NCI-H526 (cell line): Measurements from ENCODE around the gene MICAL2.

ENCODE experiments used
- DNase-seq, 2 experiments: peaks; one replicate each; lab custom pipeline; 2025; lab: John Stamatoyannopoulos, UW

The MICAL2 gene

GRCh38 chr11:12077535-12078280, 32.7 kb upstream of the MICAL2 start:
- DNase-seq = no peak

DNA sequence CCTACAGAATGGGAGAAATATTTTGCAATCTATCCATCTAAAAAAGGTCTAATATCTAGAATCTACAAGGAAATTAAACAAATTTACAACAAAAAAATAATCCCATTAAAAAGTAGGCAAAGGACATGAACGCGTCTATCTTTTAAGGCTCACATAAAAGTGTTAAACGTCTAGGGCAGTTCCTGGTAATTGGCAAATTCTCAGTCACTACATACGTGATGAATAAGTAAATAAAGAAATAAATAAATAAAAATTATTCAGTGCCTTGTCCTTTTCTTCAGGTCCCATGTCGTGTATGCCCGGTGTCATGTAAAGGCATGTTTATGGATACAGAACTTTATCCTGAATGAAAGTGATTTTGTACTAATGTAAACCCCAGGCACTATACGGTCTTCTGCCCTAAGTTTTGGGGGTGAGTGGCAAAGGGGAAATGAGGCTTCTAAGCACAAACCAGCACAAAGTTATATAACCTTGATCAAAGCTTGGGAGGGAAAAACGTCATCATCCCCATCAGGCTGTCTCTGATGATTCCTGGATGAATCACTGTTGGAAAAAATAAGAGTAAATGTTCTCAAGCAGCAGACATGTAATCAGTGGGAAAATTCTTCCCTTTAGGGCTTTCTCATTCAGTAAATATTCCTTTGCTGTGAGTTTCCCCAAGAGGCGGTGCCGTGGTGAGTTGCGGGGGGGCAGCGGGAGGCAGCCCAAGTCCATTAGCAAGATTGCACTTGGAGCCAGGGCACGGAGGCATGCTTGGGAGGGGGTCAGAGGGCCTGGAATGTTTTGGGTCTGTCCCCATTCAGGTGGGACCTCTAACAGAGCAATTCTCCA, 30.4 kb upstream of the MICAL2 start:
- DNase-seq = no peak

GRCh38 chr11:12083380-12083779, 27.0 kb upstream of the MICAL2 start:
- no peak for DNase-seq

DNA sequence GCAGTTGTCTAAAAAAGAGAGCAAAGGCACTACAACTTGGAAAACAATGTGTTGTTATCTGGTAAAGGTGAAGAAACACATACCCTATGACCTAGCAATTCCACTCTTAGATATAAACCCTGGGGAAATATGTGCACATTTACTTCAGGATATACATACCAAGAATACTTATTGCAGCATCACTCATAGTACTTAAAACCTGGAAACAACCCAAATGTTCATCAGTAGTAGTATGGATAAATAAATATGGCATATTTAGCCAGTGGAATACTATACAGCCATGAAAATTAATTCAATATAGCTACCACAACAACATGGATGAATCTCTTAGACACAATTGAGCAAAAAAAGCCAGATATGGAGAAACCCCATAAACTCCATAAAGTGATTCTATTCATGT, 26.1 kb upstream of the MICAL2 start:
- DNase-seq = no peak

- no peak for DNase-seq
Observed at GRCh38 chr11:12085371-12086251, 24.8 kb upstream of the MICAL2 start.

GRCh38 chr11:12086271-12087074, 23.9 kb upstream of the MICAL2 start:
- DNase-seq = peak; percentile 31 to 46

- DNase-seq = peak in 1 of 2 experiments; percentile 37
Observed at GRCh38 chr11:12087075-12088004, 23.1 kb upstream of the MICAL2 start.

DNA sequence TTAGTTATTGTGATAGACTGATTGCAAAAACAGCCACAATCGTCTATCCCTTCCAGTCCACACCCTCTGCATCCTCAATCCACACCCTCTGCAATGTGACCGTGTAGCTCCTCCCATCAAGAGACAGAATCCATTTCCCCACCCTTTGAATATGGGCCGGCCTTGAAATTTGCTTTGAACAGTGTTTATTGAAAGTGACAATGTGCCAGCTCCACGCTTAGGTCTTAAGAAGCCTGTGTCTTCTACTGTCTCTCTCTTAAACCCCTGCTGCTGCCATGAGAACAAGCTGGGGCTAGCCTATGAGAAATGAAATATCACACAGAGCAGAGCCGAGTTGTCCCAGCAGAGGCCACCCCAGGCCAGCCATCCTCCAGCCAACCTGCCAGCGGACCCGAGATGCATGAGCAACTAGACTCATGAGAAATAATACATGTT, 22.3 kb upstream of the MICAL2 start:
- DNase-seq = peak in 1 of 2 experiments; percentile 15

GRCh38 chr11:12088531-12088930, 21.9 kb upstream of the MICAL2 start:
- DNase-seq = no peak

DNA sequence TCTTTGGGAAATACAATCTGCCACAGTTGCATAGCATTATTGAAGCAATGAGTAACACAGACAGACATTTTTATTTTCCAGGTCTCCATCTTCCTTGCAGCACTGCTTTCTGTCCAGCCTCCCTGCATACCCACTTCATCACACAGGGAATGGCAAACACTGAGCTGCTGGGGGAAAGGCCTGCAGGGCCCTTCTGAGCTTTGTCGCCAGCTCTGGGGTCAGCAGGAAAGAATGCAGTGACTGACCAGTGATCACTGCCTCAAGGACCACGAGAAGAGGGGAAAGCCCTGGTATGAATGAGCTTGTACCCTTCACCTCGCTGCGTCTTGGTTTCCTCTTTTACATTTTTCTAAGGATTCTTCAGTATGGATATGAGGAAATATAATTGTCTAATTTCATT, 21.3 kb upstream of the MICAL2 start:
- no peak for DNase-seq

DNA sequence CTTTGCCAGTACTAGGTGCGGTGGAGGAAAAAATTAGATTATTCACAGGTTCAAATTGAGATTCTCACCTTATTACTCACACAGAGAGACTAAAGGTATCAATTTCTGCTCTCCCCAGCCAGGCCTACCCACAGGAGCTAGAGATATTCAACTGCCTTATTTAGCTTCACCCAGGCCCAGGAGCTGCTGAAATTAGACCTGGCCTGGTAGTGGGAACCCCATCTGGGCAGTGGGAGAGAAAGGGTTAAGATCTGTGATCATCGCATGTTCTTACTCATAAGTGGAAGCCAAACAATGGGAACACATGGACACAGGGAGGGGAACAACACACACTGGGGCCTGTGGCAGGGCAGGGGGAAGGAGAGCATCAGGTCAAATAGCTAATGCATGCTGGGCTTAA, 20.9 kb upstream of the MICAL2 start:
- DNase-seq = no peak

GRCh38 chr11:12090061-12090591, 20.3 kb upstream of the MICAL2 start:
- no peak for DNase-seq

GRCh38 chr11:12090761-12091258, 19.6 kb upstream of the MICAL2 start:
- peak in 1 of 2 experiments; percentile 65 for DNase-seq

DNA sequence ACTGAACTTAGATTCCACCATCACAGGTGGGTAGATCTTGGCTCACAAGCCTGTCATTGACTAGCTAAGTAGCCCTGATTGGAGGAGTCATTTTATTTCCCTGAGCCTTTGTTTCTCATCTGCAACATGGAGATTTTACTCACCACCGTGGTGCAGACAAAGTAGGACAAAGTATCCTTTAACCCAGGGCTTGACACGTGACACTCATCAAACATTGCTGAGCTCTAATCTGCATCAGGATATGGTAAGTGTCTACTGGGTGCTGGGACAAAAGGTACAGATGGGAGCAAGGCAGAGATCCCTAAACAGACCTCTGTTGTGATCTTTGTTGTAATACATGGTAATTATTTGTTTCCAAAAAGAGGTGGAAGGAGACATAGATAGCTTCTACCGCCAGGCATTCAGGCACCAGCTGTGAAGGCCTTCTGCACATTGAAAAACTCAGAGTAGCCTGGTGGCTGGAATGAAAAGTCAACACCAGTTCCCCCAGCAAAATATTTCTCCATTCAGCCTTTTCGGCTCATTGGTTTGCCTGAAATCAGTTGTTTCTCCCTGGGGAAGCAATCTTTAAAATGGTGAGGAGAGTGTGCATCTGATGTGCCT, 18.3 kb upstream of the MICAL2 start:
- peak; percentile 77 to 81 for DNase-seq

DNA sequence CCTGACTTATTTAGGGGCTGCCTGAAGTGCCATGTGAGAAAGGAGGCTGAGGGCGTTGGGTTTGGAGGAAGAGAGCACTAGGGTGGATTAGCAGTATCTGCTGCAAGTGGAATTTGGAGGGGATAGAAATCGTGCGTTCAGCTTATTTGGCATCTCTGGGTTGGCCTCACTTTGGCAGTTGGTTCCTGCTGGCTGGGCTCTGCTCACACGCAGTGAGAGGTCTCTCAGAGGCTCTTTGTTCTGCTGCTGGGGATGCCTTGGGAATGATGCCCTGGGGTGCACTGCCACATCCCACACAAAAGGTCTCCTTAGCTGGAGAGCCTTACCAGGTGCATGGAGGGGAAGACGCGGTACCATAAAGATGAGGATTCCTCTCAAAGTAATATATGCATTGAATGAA, 17.7 kb upstream of the MICAL2 start:
- DNase-seq = peak in 1 of 2 experiments; percentile 47

- no peak for DNase-seq
Observed at GRCh38 chr11:12094872-12095800, 15.3 kb upstream of the MICAL2 start.

DNA sequence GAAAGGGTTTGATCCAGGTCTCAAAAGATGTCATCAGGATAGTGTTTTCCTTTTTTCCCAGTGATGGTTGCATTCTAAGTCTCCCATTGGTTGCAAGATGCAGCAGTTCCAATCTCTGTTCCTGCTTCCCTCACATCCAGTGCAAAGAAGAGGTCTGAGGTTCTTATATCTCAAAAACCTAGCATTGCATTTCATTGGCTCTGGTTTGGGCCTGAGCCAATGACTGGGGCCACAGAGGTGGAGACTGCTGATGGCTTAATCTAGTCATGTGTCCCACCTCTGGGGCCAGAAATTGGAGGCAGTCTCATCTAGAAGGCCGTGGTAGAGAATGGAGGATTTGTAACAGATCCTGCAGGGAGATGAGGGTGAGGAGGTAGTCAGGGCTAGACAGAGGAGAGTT, 13.2 kb upstream of the MICAL2 start:
- no peak for DNase-seq

DNA sequence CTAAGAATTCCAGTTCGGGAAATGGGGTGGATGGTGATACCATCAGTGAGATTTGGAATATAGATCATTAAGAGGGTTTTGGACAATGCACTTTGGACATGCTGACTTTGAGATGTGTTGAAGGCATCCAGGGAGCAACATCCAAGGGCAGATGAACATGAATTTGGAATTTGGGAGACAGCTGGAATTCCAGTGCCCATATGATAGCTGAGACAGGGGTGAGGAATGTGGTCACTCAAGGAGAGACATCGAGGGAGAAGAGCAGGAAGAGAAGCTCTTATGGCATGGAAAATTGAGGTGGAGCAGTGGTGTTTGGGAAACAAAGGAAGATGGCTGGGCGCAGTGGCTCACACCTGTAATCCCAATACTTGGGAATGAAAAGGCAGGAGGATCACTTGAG, 11.8 kb upstream of the MICAL2 start:
- DNase-seq = no peak
